IMR-90 (cell line): ENCODE data around the gene USO1. TPM values are rescaled to one million over a fixed set of nuclear protein-coding genes. Genes with fewer than 3 reads are reported as not detected.

Experiments used
- ATAC-seq: fragments of 200-7000 bp; cut with Tn5 transposase; 2 replicates; pipeline ENCODE4 v1.9.1; 2020; ENCODE audit warnings: low read depth, mild to moderate bottlenecking, moderate library complexity
- BruUV-seq: library from RNA; stranded (reverse); fragments of 400-500 nt; replicated peaks from 2 replicates; lab custom pipeline; 2021; lab: Mats Ljungman, UMichigan
- CTCF ChIA-PET: fragments of 300-600 bp; formaldehyde crosslinking; extraction: SDS; loops from one replicate; lab custom pipeline; 2021; ENCODE audit warnings: antibody characterized with exemption; lab: Yijun Ruan, JAX
- POLR2A ChIA-PET: fragments of 300-600 bp; sonication (Branson Sonifier 250); formaldehyde crosslinking; loops from one replicate; lab custom pipeline; 2022; ENCODE audit warnings: antibody characterized with exemption; ENCODE audit not compliant: unreplicated experiment; lab: Charles Lee
- DNase-seq: peaks from one replicate; pipeline ENCODE4 v3.0.0; 2013
- H2AFZ ChIP-seq: replicated peaks from 2 replicates; pipeline ENCODE3; 2013; ENCODE audit warnings: low read length, mild to moderate bottlenecking; ENCODE audit not compliant: poor library complexity
- H2AK5ac ChIP-seq: 2 replicates; pipeline ENCODE4 v1.6.1; 2013; ENCODE audit warnings: low read depth, low read length, inconsistent platforms
- H2AK9ac ChIP-seq: replicated peaks from 2 replicates; pipeline ENCODE3; 2013; ENCODE audit warnings: mild to moderate bottlenecking, low read depth, low read length, moderate library complexity; ENCODE audit not compliant: poor library complexity
- H2BK120ac ChIP-seq: 2 replicates; pipeline ENCODE4 v1.6.1; 2013; ENCODE audit warnings: low read depth, low read length, inconsistent platforms
- H2BK15ac ChIP-seq: 3 replicates; pipeline ENCODE4 v1.6.1; 2013; ENCODE audit warnings: low read depth, low read length, inconsistent platforms
- H2BK20ac ChIP-seq: 2 replicates; pipeline ENCODE4 v1.6.1; 2013; ENCODE audit warnings: low read depth, mild to moderate bottlenecking, inconsistent platforms, low read length, moderate library complexity
- H2BK5ac ChIP-seq: 2 replicates; pipeline ENCODE4 v1.6.1; 2013; ENCODE audit warnings: mild to moderate bottlenecking, low read depth, low read length, inconsistent platforms; ENCODE audit not compliant: poor library complexity, severe bottlenecking
- H3K14ac ChIP-seq: replicated peaks from 2 replicates; pipeline ENCODE4 v1.6.1; 2013; ENCODE audit warnings: low read depth, low read length, inconsistent platforms
- H3K18ac ChIP-seq: 2 replicates; pipeline ENCODE4 v1.6.1; 2013; ENCODE audit warnings: low read depth, low read length, control low read depth
- H3K23ac ChIP-seq: 2 replicates; pipeline ENCODE4 v1.6.1; 2013; ENCODE audit warnings: low read depth, low read length, inconsistent platforms
- H3K27ac ChIP-seq: 2 replicates; pipeline ENCODE4 v1.5.1; 2013; ENCODE audit warnings: mild to moderate bottlenecking, control low read depth, low read length; ENCODE audit not compliant: insufficient read depth
- H3K27me3 ChIP-seq: 2 replicates; pipeline ENCODE4 v1.6.1; 2013; ENCODE audit warnings: low read length; ENCODE audit not compliant: control insufficient read depth, insufficient read depth
- H3K36me3 ChIP-seq: 2 replicates; pipeline ENCODE4 v1.6.1; 2013; ENCODE audit warnings: low read length, mixed read lengths; ENCODE audit not compliant: control insufficient read depth, insufficient read depth
- H3K4ac ChIP-seq: 2 replicates; pipeline ENCODE4 v1.6.1; 2013; ENCODE audit warnings: low read depth, low read length, inconsistent platforms
- H3K4me1 ChIP-seq: 2 replicates; pipeline ENCODE4 v1.6.1; 2013; ENCODE audit warnings: low read length, mixed read lengths; ENCODE audit not compliant: control insufficient read depth, insufficient read depth
- H3K4me2 ChIP-seq: 2 replicates; pipeline ENCODE4 v1.6.1; 2013; ENCODE audit warnings: low read depth, mild to moderate bottlenecking, control low read depth, low read length, moderate library complexity
- H3K4me3 ChIP-seq: 2 replicates; pipeline ENCODE4 v1.5.1; 2013; ENCODE audit warnings: low read depth, mild to moderate bottlenecking, control low read depth, low read length, moderate library complexity; ENCODE audit not compliant: insufficient read depth
- H3K56ac ChIP-seq: 2 replicates; pipeline ENCODE4 v1.6.1; 2013; ENCODE audit warnings: low read length, inconsistent platforms; ENCODE audit not compliant: insufficient read depth; ENCODE audit errors: extremely low read depth
- H3K79me1 ChIP-seq, 2 experiments: 2 replicates each; pipeline ENCODE4 v1.6.1; 2013; ENCODE audit warnings: low read length in 2 of 2, inconsistent platforms in 1 of 2, low read depth in 1 of 2
- H3K9ac ChIP-seq: 2 replicates; pipeline ENCODE4 v1.6.1; 2013; ENCODE audit warnings: low read depth, low read length, control low read depth
- H3K9me1 ChIP-seq: 2 replicates; pipeline ENCODE4 v1.6.1; 2013; ENCODE audit warnings: low read length, inconsistent platforms; ENCODE audit not compliant: insufficient read depth
- H3K9me3 ChIP-seq: 2 replicates; pipeline ENCODE4 v1.6.1; 2013; ENCODE audit warnings: low read length; ENCODE audit not compliant: control insufficient read depth, insufficient read depth
- H4K20me1 ChIP-seq: 2 replicates; pipeline ENCODE4 v1.6.1; 2013; ENCODE audit warnings: low read length, inconsistent platforms; ENCODE audit not compliant: insufficient read depth
- H4K5ac ChIP-seq: 2 replicates; pipeline ENCODE4 v1.6.1; 2013; ENCODE audit warnings: mild to moderate bottlenecking, low read depth, low read length, control low read depth
- H4K8ac ChIP-seq, 2 experiments: 2 replicates each; pipeline ENCODE4 v1.6.1; 2013; ENCODE audit warnings: low read depth in 2 of 2, low read length in 2 of 2, control low read depth in 1 of 2, inconsistent platforms in 1 of 2
- H4K91ac ChIP-seq: 2 replicates; pipeline ENCODE4 v1.6.1; 2013; ENCODE audit warnings: low read depth, low read length, inconsistent platforms; ENCODE audit not compliant: insufficient read depth
- BHLHE40 ChIP-seq: fragments of 150-350 bp; IDR thresholded peaks from 2 replicates; pipeline ENCODE4 v1.6.1; 2016; ENCODE audit warnings: mild to moderate bottlenecking, low read depth, low read length
- CEBPB ChIP-seq: IDR thresholded peaks from 2 replicates; pipeline ENCODE4 v1.6.1; 2012; ENCODE audit warnings: low read depth, low read length, improper control_type of control experiment
- CHD1 ChIP-seq: IDR thresholded peaks from 2 replicates; pipeline ENCODE4 v1.6.1; 2012; ENCODE audit warnings: low read depth, low read length, improper control_type of control experiment
- FOS ChIP-seq: fragments of 150-350 bp; IDR thresholded peaks from 2 replicates; pipeline ENCODE4 v1.6.1; 2016; ENCODE audit warnings: low read depth, low read length
- MAFK ChIP-seq: IDR thresholded peaks from 2 replicates; pipeline ENCODE4 v1.6.1; 2012; ENCODE audit warnings: low read depth, low read length, improper control_type of control experiment
- MAZ ChIP-seq: IDR thresholded peaks from 2 replicates; pipeline ENCODE4 v1.6.1; 2012; ENCODE audit warnings: low read depth, mild to moderate bottlenecking, low read length, improper control_type of control experiment, moderate library complexity, borderline replicate concordance
- MXI1 ChIP-seq: IDR thresholded peaks from 2 replicates; pipeline ENCODE4 v1.6.1; 2012; ENCODE audit warnings: low read depth, mild to moderate bottlenecking, low read length, moderate library complexity, borderline replicate concordance
- NFE2L2 ChIP-seq: fragments of 150-350 bp; IDR thresholded peaks from 2 replicates; pipeline ENCODE4 v1.6.1; 2016; ENCODE audit warnings: low read depth, mild to moderate bottlenecking, low read length
- POLR2A ChIP-seq: IDR thresholded peaks from 2 replicates; pipeline ENCODE4 v1.6.1; 2012; ENCODE audit warnings: mild to moderate bottlenecking, low read depth, low read length
- RAD21 ChIP-seq: IDR thresholded peaks from 2 replicates; pipeline ENCODE4 v1.6.1; 2012; ENCODE audit warnings: low read length, improper control_type of control experiment
- RCOR1 ChIP-seq: IDR thresholded peaks from 2 replicates; pipeline ENCODE4 v1.6.1; 2012; ENCODE audit warnings: mild to moderate bottlenecking, low read length, improper control_type of control experiment; ENCODE audit not compliant: insufficient replicate concordance
- RFX5 ChIP-seq: IDR thresholded peaks from 2 replicates; pipeline ENCODE4 v1.8.0; 2012; ENCODE audit warnings: low read depth, mild to moderate bottlenecking, low read length, moderate library complexity
- SMC3 ChIP-seq: fragments of 150-350 bp; IDR thresholded peaks from 2 replicates; pipeline ENCODE4 v1.6.1; 2016; ENCODE audit warnings: low read depth, mild to moderate bottlenecking, antibody characterized with exemption, low read length, moderate library complexity
- whole genome bisulfite sequencing, 2 experiments: methylation state at CpG; one replicate each; pipeline versions ENCODE4 v1.1.5 to v1.1.7; 2013; ENCODE audit warnings: missing lambda C conversion rate in 2 of 2; ENCODE audit not compliant: insufficient read length in 1 of 2; ENCODE audit errors: extremely low coverage in 2 of 2; 5-methylcytosine and 5-hydroxymethylcytosine counted together
- dilution Hi-C: fragments of 300-500 bp; cut with HindIII; formaldehyde crosslinking; loops from one replicate; pipeline ENCODE4 v1.14.3; 2018; ENCODE audit warnings: low sequenced_read_pairs; ENCODE audit not compliant: unreplicated experiment
- in situ Hi-C: fragments of 300-500 bp; cut with MboI; formaldehyde crosslinking; loops from 3 replicates; pipeline ENCODE4 v1.14.3; 2019; ENCODE audit warnings: low sequenced_read_pairs, inconsistent platforms, mixed read lengths
- intact Hi-C: fragments of 100-400 bp; cut with micrococcal nuclease; formaldehyde crosslinking; loops from 2 replicates; pipeline ENCODE4 v1.10.0; 2022
- polyA plus RNA-seq, 3 experiments: library from polyadenylated mRNA; depleted of rRNA; stranded (reverse); fragments of >200 nt; gene quantifications; 2 replicates each; pipeline ENCODE4 v1.2.3, GENCODE V29; 2012; ENCODE audit warnings: low replicate concordance in 1 of 3
- total RNA-seq: library from RNA; depleted of rRNA; stranded (reverse); fragments of >200 nt; gene quantifications from 2 replicates; pipeline ENCODE4 v1.2.3, GENCODE V29; 2012
- TF ChIP-seq, protein P1 (sequence below): fragments of 150-350 bp; IDR thresholded peaks from 2 replicates; pipeline ENCODE4 v1.6.1; 2017; ENCODE audit warnings: mild to moderate bottlenecking, antibody characterized with exemption, low read length, low read depth
- TF ChIP-seq, protein P2 (sequence below): fragments of 150-350 bp; IDR thresholded peaks from 2 replicates; pipeline ENCODE4 v1.6.1; 2016; ENCODE audit warnings: low read depth, mild to moderate bottlenecking, low read length, moderate library complexity, borderline replicate concordance
- TF ChIP-seq, protein P3 (sequence below): conservative IDR thresholded peaks from 2 replicates; pipeline ENCODE4 v1.5.1; 2012; ENCODE audit warnings: mild to moderate bottlenecking, low read depth, low read length, improper control_type of control experiment

USO1 gene
- total and polyA plus RNA-seq, 2 of the 4 experiments (the other 2 are of a cell fraction) = 63.7 to 121 TPM

DNA sequence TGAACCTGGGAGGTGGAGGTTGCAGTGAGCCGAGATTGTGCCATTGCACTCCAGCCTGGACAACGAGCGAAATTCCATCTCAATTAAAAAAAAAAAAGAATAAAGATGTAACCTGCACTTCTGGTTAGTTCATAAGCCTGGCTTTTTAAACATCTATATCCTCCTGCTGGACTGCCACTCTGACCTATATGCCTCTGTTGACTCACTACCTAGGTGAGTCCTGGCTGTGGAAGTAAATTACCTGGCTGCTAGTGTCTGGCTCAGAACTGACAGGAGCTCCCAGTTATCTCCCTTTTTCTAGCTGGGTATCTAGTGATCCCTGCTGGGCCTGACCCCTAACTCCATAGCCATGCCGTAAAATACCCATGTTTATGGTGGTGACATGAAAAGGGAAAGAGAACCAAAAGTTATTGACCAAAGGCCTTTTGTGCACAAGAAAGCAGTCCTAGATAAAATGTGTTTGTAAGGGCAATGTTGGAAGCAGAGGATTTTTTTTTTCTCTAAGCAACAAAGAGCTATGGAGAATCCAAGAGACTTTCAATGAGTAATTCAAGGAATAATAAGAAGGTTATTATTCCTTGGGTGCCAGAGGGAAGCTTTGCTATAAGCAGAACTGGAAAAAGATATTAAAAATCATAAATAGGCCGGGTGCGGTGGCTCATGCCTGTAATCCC is 40.8 kb upstream of the USO1 start:
- Histone ChIP-seq H3K9ac (no peak overlapping the region), H2BK5ac (no peak overlapping the region), H3K56ac (no peak overlapping the region), H2AK9ac (no peak overlapping the region), H3K9me1 (peaks cover 4% of the 10 kb centered on the region; the same call in 1 of the 2 replicates), H2BK120ac (no peak overlapping the region), H2BK15ac (no peak overlapping the region), H3K4me3 (no peak overlapping the region), H3K4me1 (0 out of 2 replicates have a peak, but pooled peaks cover 2% of the 10 kb centered on the region), H3K27ac (no peak overlapping the region), H3K4ac (no peak overlapping the region), H4K20me1 (no peaks in the 10 kb centered on the region), H3K27me3 (no peaks in the 10 kb centered on the region), H2AFZ (no peak overlapping the region), H3K23ac (no peak overlapping the region), H3K18ac (no peak overlapping the region), H2AK5ac (no peak overlapping the region), H4K5ac (no peak overlapping the region), H3K36me3 (no peaks in the 10 kb centered on the region), H3K9me3 (no peaks in the 10 kb centered on the region), H2BK20ac (no peak overlapping the region), H3K79me1 (peaks cover 0 to 4% of the 10 kb centered on the region in 2 experiments; a peak in 2 of 4 replicates), H4K8ac (no peak overlapping the region), H4K91ac (no peak overlapping the region), H3K4me2 (no peak overlapping the region), H3K14ac (no peak overlapping the region)
- ATAC-seq (no peak), DNase-seq (no peak)
- CTCF ChIA-PET = no interaction called here
- BruUV-seq = no TSS peak
- dilution Hi-C loops (no loop called here), in situ Hi-C loops (no loop called here), intact Hi-C loops (no loop called here)
- POLR2A ChIA-PET = no interaction called here
- no CpG with 5 or more reads among the region's 6 CpGs for WGBS, 2 experiments
- TF ChIP-seq RFX5 (no peak), POLR2A (no peak), NFE2L2 (no peak), MXI1 (no peak), MAFK (no peak), CHD1 (no peak), SMC3 (no peak), RCOR1 (no peak), BHLHE40 (no peak), MAZ (no peak), RAD21 (no peak), CEBPB (no peak), FOS (no peak)
- TF ChIP-seq, protein P1, sequence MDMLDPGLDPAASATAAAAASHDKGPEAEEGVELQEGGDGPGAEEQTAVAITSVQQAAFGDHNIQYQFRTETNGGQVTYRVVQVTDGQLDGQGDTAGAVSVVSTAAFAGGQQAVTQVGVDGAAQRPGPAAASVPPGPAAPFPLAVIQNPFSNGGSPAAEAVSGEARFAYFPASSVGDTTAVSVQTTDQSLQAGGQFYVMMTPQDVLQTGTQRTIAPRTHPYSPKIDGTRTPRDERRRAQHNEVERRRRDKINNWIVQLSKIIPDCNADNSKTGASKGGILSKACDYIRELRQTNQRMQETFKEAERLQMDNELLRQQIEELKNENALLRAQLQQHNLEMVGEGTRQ = no peak
- TF ChIP-seq, protein P2, sequence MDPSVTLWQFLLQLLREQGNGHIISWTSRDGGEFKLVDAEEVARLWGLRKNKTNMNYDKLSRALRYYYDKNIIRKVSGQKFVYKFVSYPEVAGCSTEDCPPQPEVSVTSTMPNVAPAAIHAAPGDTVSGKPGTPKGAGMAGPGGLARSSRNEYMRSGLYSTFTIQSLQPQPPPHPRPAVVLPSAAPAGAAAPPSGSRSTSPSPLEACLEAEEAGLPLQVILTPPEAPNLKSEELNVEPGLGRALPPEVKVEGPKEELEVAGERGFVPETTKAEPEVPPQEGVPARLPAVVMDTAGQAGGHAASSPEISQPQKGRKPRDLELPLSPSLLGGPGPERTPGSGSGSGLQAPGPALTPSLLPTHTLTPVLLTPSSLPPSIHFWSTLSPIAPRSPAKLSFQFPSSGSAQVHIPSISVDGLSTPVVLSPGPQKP = no peak
- TF ChIP-seq, protein P3, sequence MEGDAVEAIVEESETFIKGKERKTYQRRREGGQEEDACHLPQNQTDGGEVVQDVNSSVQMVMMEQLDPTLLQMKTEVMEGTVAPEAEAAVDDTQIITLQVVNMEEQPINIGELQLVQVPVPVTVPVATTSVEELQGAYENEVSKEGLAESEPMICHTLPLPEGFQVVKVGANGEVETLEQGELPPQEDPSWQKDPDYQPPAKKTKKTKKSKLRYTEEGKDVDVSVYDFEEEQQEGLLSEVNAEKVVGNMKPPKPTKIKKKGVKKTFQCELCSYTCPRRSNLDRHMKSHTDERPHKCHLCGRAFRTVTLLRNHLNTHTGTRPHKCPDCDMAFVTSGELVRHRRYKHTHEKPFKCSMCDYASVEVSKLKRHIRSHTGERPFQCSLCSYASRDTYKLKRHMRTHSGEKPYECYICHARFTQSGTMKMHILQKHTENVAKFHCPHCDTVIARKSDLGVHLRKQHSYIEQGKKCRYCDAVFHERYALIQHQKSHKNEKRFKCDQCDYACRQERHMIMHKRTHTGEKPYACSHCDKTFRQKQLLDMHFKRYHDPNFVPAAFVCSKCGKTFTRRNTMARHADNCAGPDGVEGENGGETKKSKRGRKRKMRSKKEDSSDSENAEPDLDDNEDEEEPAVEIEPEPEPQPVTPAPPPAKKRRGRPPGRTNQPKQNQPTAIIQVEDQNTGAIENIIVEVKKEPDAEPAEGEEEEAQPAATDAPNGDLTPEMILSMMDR = no peak
